PC-3 (cell line): ENCODE results near the gene DNAJA3. TPM values are rescaled to one million over a fixed set of nuclear protein-coding genes. Genes with fewer than 3 reads are reported as not detected.

Experiments used
- ATAC-seq: fragments of 200-7000 bp; cut with Tn5 transposase; 2 replicates; pipeline ENCODE4 v1.9.1; 2020; ENCODE audit warnings: mild to moderate bottlenecking, moderate library complexity
- BruUV-seq: library from RNA; stranded (reverse); fragments of 400-500 nt; replicated peaks from 2 replicates; lab custom pipeline; 2021; lab: Mats Ljungman, UMichigan
- CTCF ChIA-PET: fragments of 300-600 bp; sonication (Branson Sonifier 250); formaldehyde crosslinking; loops from one replicate; lab custom pipeline; 2022; ENCODE audit warnings: antibody characterized with exemption; lab: Charles Lee
- POLR2A ChIA-PET: fragments of 300-600 bp; sonication (Branson Sonifier 250); formaldehyde crosslinking; loops from one replicate; lab custom pipeline; 2022; ENCODE audit warnings: antibody characterized with exemption; ENCODE audit not compliant: unreplicated experiment; lab: Charles Lee
- DNase-seq: peaks from one replicate; pipeline ENCODE4 v3.0.0-alpha.2; 2015
- H2AFZ ChIP-seq: fragments of 300-600 bp; sonication (generic); 2 replicates; pipeline ENCODE4 v1.6.0; 2016; ENCODE audit warnings: antibody characterized with exemption, low read length
- H3F3A ChIP-seq: fragments of 300-600 bp; sonication (generic); one replicate; pipeline ENCODE4 v1.6.0; 2017; ENCODE audit warnings: antibody characterized with exemption, low read length, control low read depth, mild to moderate bottlenecking; ENCODE audit not compliant: unreplicated experiment
- H3K27ac ChIP-seq: fragments of 300-600 bp; sonication (generic); 2 replicates; pipeline ENCODE4 v1.5.1; 2016; ENCODE audit warnings: mild to moderate bottlenecking, low read length
- H3K27me3 ChIP-seq: fragments of 300-600 bp; sonication (generic); 2 replicates; pipeline ENCODE4 v1.6.1; 2016; ENCODE audit warnings: low read length, mixed read lengths
- H3K36me3 ChIP-seq: fragments of 300-600 bp; sonication (generic); 2 replicates; pipeline ENCODE4 v1.6.1; 2016; ENCODE audit warnings: low read depth, mixed run types, low read length, mixed read lengths
- H3K4me1 ChIP-seq: fragments of 300-600 bp; sonication (generic); 2 replicates; pipeline ENCODE4 v1.5.1; 2016; ENCODE audit warnings: low read length; ENCODE audit not compliant: insufficient read depth
- H3K4me2 ChIP-seq: fragments of 300-600 bp; sonication (generic); 2 replicates; pipeline ENCODE4 v1.6.0; 2016; ENCODE audit warnings: low read length
- H3K4me3 ChIP-seq: fragments of 300-600 bp; sonication (generic); 2 replicates; pipeline ENCODE4 v1.5.1; 2016; ENCODE audit warnings: mild to moderate bottlenecking, low read length, mixed read lengths
- H3K79me2 ChIP-seq: fragments of 300-600 bp; sonication (generic); 2 replicates; pipeline ENCODE4 v1.6.1; 2017; ENCODE audit warnings: low read length, mixed read lengths
- H3K9ac ChIP-seq: fragments of 300-600 bp; sonication (generic); 2 replicates; pipeline ENCODE4 v1.6.0; 2016; ENCODE audit warnings: mild to moderate bottlenecking, low read length
- H3K9me2 ChIP-seq: fragments of 300-600 bp; sonication (generic); replicated peaks from 2 replicates; pipeline ENCODE4 v1.6.1; 2016; ENCODE audit warnings: mixed run types, low read length, mixed read lengths
- H3K9me3 ChIP-seq: fragments of 300-600 bp; sonication (generic); 2 replicates; pipeline ENCODE4 v1.6.1; 2016; ENCODE audit warnings: low read length, mixed read lengths
- H4K20me1 ChIP-seq: fragments of 300-600 bp; sonication (generic); 2 replicates; pipeline ENCODE4 v1.6.1; 2016; ENCODE audit warnings: low read length, mixed read lengths
- CTCF ChIP-seq: fragments of 300-600 bp; sonication (generic); conservative IDR thresholded peaks from 2 replicates; pipeline ENCODE4 v1.5.1; 2017; ENCODE audit warnings: antibody characterized with exemption, low read depth, mild to moderate bottlenecking, low read length
- EZH2 ChIP-seq: fragments of 300-600 bp; sonication (generic); IDR thresholded peaks from one replicate; pipeline ENCODE4 v1.6.1; 2017; ENCODE audit warnings: antibody characterized with exemption, mild to moderate bottlenecking, low read length; ENCODE audit not compliant: unreplicated experiment
- EZH2phosphoT487 ChIP-seq: fragments of 300-600 bp; sonication (generic); IDR thresholded peaks from 2 replicates; pipeline ENCODE4 v1.6.1; 2018; ENCODE audit warnings: mild to moderate bottlenecking, antibody characterized with exemption, low read length, borderline replicate concordance
- intact Hi-C: fragments of 100-400 bp; cut with micrococcal nuclease; formaldehyde crosslinking; loops from 2 replicates; pipeline ENCODE4 v1.9.0; 2023
- total RNA-seq: library from RNA; depleted of rRNA; stranded (reverse); fragments of >200 nt; gene quantifications from 2 replicates; pipeline ENCODE4 v1.2.3, GENCODE V29; 2014

Gene DNAJA3
- total RNA-seq, 1 experiment from 2014 or later, result 123 TPM

DNA sequence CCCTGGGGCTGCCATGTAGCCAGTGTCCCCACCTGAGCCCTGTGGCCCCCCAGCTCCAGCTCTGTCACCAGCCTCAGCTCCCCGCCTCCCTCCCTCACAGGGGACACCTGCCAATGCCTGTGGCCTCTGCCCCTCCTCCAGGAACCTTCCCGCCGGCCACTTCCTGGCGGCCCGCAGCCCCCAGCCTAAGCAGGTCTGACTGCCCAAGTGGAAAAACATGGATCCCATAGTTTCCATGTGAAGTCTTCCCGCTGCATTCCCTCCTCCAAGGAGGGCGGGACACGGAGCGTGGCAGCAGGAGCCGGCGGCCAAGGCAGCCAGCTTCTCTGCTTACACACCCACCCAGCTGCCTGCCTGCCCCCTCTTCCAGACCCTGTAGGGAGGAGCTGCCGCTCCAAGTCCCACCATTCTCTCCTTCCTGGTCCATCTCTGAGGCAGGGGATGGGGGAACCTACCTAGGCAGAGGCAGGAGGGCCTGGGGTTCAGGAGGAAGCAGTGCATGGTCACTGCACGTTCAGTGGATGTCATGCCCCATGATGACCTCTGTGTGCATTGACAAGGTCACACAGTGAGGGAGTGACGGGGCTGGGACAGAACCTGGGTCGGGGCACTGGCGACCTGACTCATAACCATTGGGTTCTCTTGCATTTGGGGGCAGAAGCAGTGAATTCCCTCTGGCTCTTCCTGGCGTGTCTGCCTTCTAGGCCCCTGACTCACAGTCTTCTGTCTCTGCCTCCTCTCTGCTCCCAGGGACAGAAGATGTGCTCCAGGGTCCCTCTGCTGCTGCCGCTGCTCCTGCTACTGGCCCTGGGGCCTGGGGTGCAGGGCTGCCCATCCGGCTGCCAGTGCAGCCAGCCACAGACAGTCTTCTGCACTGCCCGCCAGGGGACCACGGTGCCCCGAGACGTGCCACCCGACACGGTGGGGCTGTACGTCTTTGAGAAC, 45.3 kb upstream of the DNAJA3 start:
- Histone ChIP-seq H3K4me1 (peaks cover 16% of the 10 kb centered on the region), H3K4me2 (no peak overlapping the region), H3F3A (no peaks in the 10 kb centered on the region), H3K4me3 (no peak overlapping the region), H3K9me2 (no peaks in the 10 kb centered on the region), H3K27me3 (no peaks in the 10 kb centered on the region), H2AFZ (no peak overlapping the region), H3K79me2 (peaks cover 5% of the 10 kb centered on the region; the same call in 1 of the 2 replicates), H3K36me3 (no peaks in the 10 kb centered on the region), H4K20me1 (no peaks in the 10 kb centered on the region; the same call in 1 of the 2 replicates), H3K9ac (no peak overlapping the region), H3K9me3 (no peaks in the 10 kb centered on the region), H3K27ac (no peak overlapping the region)
- no TSS peak for BruUV-seq
- POLR2A ChIA-PET, result no interaction called here
- TF ChIP-seq EZH2phosphoT487, result no peak
- TF ChIP-seq EZH2, result no peak
- TF ChIP-seq CTCF, result no peak
- ATAC-seq (no peak), DNase-seq (no peak)
- CTCF ChIA-PET, result no interaction called here
- intact Hi-C loops, result no loop called here

- Histone ChIP-seq H2AFZ (no peak overlapping the region), H3F3A (no peaks in the 10 kb centered on the region), H3K36me3 (no peaks in the 10 kb centered on the region), H3K27me3 (no peaks in the 10 kb centered on the region), H3K27ac (no peak overlapping the region), H3K9me3 (no peaks in the 10 kb centered on the region), H3K9me2 (no peaks in the 10 kb centered on the region), H3K4me2 (no peak overlapping the region), H3K4me3 (no peak overlapping the region), H3K9ac (no peak overlapping the region), H3K79me2 (no peaks in the 10 kb centered on the region), H4K20me1 (no peaks in the 10 kb centered on the region; the same call in 1 of the 2 replicates), H3K4me1 (peaks cover 6% of the 10 kb centered on the region)
- no peak for ATAC-seq
- ChIA-PET CTCF (interaction anchor here (0.5 kb wide), 1 partner anchor 50 kb away, joined by 3 read pairs; no protein-coding TSS in a partner anchor), POLR2A (no interaction called here)
- BruUV-seq, result no TSS peak
- no peak for DNase-seq
- intact Hi-C loops, result no loop called here
- no peak for TF ChIP-seq EZH2phosphoT487
- no peak for TF ChIP-seq CTCF
- TF ChIP-seq EZH2, result no peak
Measured at GRCh38 chr16:4381072-4381934, 44.4 kb upstream of the DNAJA3 start.
